Spleen (tissue), 7 donors: ENCODE results near the gene ASPG.

ENCODE experiments used
- CTCF ChIP-seq, 11 experiments: fragments of 200-600 bp in 7 of 11; fragments of 450-650 bp in 4 of 11; sonication (generic) in 4 of 11; IDR thresholded peaks in 8 of 11; conservative IDR thresholded peaks in 3 of 11; 1 replicate in 7 of 11; 2 replicates in 4 of 11; pipeline versions ENCODE4 v1.4.0 to v1.8.0; 2016 to 2021; ENCODE audit warnings: antibody characterized with exemption in 11 of 11, inconsistent platforms in 4 of 11, mild to moderate bottlenecking in 1 of 11
- POLR2A ChIP-seq, 3 donors: fragments of 450-650 bp; IDR thresholded peaks; one replicate each; pipeline ENCODE4 v1.5.1; 2017; ENCODE audit warnings: antibody characterized with exemption in 3 of 3, mild to moderate bottlenecking in 1 of 3
- donor health status: DM: no; HTN: no; CAD: no; lungs with moderate emphysema.
- donor health status: DM: no; HTN: no; CAD: no.
- donor health status: DM: no; HTN: no; CAD: no.

GRCh38 chr14:104047761-104048160 lies 37.7 kb upstream of the ASPG start:
- no peak for TF ChIP-seq CTCF (IDR thresholded peaks at IDR 0.05 in 8 of 11, conservative IDR thresholded peaks at IDR 0.05 in 3 of 11)
- TF ChIP-seq POLR2A (IDR thresholded peaks at IDR 0.05) = no peak
